ENCODE data around the gene CTDSP1. TPM values are rescaled to one million over a fixed set of nuclear protein-coding genes. Genes with fewer than 3 reads are reported as not detected.

Gene CTDSP1, protein sequence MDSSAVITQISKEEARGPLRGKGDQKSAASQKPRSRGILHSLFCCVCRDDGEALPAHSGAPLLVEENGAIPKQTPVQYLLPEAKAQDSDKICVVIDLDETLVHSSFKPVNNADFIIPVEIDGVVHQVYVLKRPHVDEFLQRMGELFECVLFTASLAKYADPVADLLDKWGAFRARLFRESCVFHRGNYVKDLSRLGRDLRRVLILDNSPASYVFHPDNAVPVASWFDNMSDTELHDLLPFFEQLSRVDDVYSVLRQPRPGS
- polyA plus RNA-seq: 0.30 and 1.3 TPM in 2 replicates

DNA sequence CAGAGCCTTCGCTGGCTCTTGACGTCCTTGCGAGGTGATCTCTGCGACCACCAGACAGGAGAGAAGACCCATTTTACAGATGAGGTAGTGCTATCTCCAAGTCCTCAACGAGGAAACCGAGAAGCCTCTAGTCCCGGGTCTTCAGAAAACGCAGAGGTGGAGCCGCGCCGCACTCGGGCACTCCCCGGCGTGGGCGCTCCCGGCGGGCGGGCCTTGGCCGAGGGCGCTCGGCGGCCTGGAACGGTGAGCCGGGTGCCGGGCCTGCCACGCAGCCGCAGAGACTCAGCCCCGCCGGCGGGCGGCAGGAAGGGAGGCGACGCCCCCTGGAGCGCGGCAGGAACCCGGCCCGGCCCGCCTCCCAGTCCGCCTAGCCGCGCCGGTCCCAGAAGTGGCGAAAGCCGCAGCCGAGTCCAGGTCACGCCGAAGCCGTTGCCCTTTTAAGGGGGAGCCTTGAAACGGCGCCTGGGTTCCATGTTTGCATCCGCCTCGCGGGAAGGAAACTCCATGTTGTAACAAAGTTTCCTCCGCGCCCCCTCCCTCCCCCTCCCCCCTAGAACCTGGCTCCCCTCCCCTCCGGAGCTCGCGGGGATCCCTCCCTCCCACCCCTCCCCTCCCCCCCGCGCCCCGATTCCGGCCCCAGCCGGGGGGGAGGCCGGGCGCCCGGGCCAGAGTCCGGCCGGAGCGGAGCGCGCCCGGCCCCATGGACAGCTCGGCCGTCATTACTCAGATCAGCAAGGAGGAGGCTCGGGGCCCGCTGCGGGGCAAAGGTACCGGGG, at the start of gene CTDSP1:
Gene CTDSP1, plus strand, starts transcription at position 478 of the 776 bp plus-strand sequence. Its CDS starts 223 bp downstream, at position 701.

DNA sequence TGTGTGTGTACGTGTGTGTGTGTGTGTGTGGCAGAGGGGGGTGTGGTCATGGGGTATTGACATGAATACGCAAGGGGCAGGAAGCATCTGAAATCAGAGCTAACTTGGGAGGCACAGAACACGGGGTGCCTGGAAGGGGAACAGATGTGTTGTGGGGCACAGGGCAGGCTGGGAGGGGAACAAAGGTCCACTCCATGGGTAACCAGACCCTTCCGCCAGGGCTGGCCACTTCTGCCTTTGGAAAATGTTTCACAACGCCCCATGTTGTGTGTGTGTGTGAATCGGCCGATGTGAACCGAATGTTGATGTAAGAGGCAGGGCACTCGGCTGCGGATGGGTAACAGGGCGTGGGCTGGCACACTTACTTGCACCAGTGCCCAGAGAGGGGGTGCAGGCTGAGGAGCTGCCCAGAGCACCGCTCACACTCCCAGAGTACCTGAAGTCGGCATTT, 17.7 kb upstream of the CTDSP1 start, which contains the start of gene SLC11A1:
Gene SLC11A1, plus strand, starts transcription at position 358 of the 451 bp plus-strand sequence. CDS start 96 bp downstream, outside the sequence.

DNA sequence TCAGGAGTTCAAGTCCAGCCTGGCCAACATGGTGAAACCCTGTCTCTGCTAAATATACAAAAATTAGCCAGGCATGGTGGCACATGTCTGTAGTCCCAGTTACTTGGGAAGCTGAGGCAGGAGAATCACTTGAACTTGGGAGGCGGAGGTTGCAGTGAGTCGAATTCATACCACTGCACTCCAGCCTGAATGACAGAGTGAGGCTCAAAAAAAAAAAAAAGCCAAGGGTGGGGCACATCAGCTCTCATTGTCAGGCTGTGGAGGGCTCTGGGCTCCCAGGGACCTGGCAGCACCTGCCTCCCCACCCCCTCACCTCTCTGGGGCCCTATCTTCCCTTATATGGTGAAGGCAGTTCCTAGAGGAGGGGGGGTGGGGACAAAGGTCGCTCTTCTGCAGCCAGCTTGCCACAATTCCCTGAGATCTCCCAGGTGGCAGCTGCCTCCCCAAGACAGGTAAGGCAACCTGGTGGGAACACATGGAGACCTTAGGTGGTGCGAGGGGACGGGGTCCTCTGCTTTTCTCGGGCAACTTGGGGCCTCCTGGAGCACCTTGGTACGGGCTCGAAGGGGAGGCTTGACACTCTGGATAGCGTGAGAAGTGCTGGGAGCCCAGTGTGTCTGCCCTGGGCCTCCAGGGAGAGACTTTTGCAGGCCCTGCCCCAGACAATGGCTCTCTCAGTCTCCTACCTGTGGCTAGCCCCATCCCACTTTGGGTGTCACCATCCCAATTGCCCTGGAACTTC, 19.2 kb downstream of the CTDSP1 start, which contains the start of gene VIL1:
Gene VIL1, plus strand, starts transcription at position 407 of the 742 bp plus-strand sequence. CDS start 4,656 bp downstream, outside the sequence.

Other genes starting within 250 kb of the CTDSP1 start
- not detected in 2 replicates for gene CXCR1, start 232.9 kb upstream of the CTDSP1 start, polyA plus RNA-seq
- 196 and 197 TPM in 2 replicates for gene ARPC2, start 182.7 kb upstream of the CTDSP1 start, polyA plus RNA-seq
- gene GPBAR1, start 138.9 kb upstream of the CTDSP1 start, polyA plus RNA-seq: not detected in 2 replicates
- gene AAMP, start 129.7 kb upstream of the CTDSP1 start, polyA plus RNA-seq: 11.2 and 13.6 TPM in 2 replicates
- gene PNKD, start 129.3 kb upstream of the CTDSP1 start, polyA plus RNA-seq: 64.9 and 85.9 TPM in 2 replicates
- 0.97 and 3.5 TPM in 2 replicates for gene TMBIM1, start 107.4 kb upstream of the CTDSP1 start, polyA plus RNA-seq
- gene CATIP, start 43.0 kb upstream of the CTDSP1 start, polyA plus RNA-seq: not detected in 2 replicates
- gene SLC11A1, start 17.6 kb upstream of the CTDSP1 start, polyA plus RNA-seq: not detected in 2 replicates
- not detected in 2 replicates for gene VIL1, start 19.3 kb downstream of the CTDSP1 start, polyA plus RNA-seq
- 4.2 and 6.2 TPM in 2 replicates for gene USP37, start 168.5 kb downstream of the CTDSP1 start, polyA plus RNA-seq
- 29.0 and 29.2 TPM in 2 replicates for gene CNOT9, start 169.0 kb downstream of the CTDSP1 start, polyA plus RNA-seq
- 12.3 and 13.9 TPM in 2 replicates for gene PLCD4, start 208.0 kb downstream of the CTDSP1 start, polyA plus RNA-seq

All from Purkinje cell (primary cell).